GM23338 (cell line): Measurements from ENCODE around the gene EPHB2.

Source experiments
- CREB1 ChIP-seq: fragments of 250-450 bp; sonication (Bioruptor Pico); IDR thresholded peaks from 2 replicates; pipeline ENCODE4 v1.5.0; 2020; ENCODE audit warnings: low read depth, mild to moderate bottlenecking, moderate library complexity
- CTCF ChIP-seq, 2 experiments: fragments of 200-600 bp in 1 of 2; sonication (generic) in 1 of 2; conservative IDR thresholded peaks; 2 replicates each; pipeline versions ENCODE4 v1.5.1 to v1.6.1; 2016 to 2017; ENCODE audit warnings: antibody characterized with exemption in 2 of 2, low read depth in 2 of 2, mild to moderate bottlenecking in 2 of 2, moderate library complexity in 1 of 2
- EZH2 ChIP-seq: fragments of 200-600 bp; sonication (generic); IDR thresholded peaks from one replicate; pipeline ENCODE4 v1.8.0; 2017; ENCODE audit warnings: antibody characterized with exemption, mild to moderate bottlenecking, low read depth; ENCODE audit not compliant: unreplicated experiment
- EZH2phosphoT487 ChIP-seq: fragments of 200-600 bp; sonication (generic); IDR thresholded peaks from one replicate; pipeline ENCODE4 v1.8.1; 2018; ENCODE audit warnings: antibody characterized with exemption; ENCODE audit not compliant: unreplicated experiment
- JUNB ChIP-seq: IDR thresholded peaks from one replicate; pipeline ENCODE4 v1.6.1; 2016; ENCODE audit warnings: antibody characterized with exemption; ENCODE audit not compliant: unreplicated experiment
- POLR2AphosphoS5 ChIP-seq: IDR thresholded peaks from 2 replicates; pipeline ENCODE4 v1.6.1; 2016; ENCODE audit warnings: antibody characterized with exemption, low read depth
- STAT1 ChIP-seq: IDR thresholded peaks from one replicate; pipeline ENCODE4 v1.6.1; 2016; ENCODE audit warnings: antibody characterized with exemption; ENCODE audit not compliant: unreplicated experiment
- ZNF114 ChIP-seq: fragments of 250-450 bp; sonication (Bioruptor Pico); IDR thresholded peaks from 2 replicates; pipeline ENCODE4 v1.5.0; 2020; ENCODE audit warnings: mild to moderate bottlenecking, moderate library complexity
- TF ChIP-seq, protein P1 (sequence below): IDR thresholded peaks from one replicate; pipeline ENCODE4 v1.6.1; 2018; ENCODE audit warnings: antibody characterized with exemption; ENCODE audit not compliant: unreplicated experiment

- no peak for TF ChIP-seq POLR2AphosphoS5
- TF ChIP-seq CTCF (conservative IDR thresholded peaks at IDR 0.05; ENCODE audit: low read depth in 2 of 2): no peak
- TF ChIP-seq JUNB: no peak
- TF ChIP-seq EZH2: no peak
- no peak for TF ChIP-seq EZH2phosphoT487
- TF ChIP-seq, protein P1, sequence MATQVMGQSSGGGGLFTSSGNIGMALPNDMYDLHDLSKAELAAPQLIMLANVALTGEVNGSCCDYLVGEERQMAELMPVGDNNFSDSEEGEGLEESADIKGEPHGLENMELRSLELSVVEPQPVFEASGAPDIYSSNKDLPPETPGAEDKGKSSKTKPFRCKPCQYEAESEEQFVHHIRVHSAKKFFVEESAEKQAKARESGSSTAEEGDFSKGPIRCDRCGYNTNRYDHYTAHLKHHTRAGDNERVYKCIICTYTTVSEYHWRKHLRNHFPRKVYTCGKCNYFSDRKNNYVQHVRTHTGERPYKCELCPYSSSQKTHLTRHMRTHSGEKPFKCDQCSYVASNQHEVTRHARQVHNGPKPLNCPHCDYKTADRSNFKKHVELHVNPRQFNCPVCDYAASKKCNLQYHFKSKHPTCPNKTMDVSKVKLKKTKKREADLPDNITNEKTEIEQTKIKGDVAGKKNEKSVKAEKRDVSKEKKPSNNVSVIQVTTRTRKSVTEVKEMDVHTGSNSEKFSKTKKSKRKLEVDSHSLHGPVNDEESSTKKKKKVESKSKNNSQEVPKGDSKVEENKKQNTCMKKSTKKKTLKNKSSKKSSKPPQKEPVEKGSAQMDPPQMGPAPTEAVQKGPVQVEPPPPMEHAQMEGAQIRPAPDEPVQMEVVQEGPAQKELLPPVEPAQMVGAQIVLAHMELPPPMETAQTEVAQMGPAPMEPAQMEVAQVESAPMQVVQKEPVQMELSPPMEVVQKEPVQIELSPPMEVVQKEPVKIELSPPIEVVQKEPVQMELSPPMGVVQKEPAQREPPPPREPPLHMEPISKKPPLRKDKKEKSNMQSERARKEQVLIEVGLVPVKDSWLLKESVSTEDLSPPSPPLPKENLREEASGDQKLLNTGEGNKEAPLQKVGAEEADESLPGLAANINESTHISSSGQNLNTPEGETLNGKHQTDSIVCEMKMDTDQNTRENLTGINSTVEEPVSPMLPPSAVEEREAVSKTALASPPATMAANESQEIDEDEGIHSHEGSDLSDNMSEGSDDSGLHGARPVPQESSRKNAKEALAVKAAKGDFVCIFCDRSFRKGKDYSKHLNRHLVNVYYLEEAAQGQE: no peak
- no peak for TF ChIP-seq ZNF114 (CRISPR knock-in tag)
- no peak for TF ChIP-seq STAT1
- TF ChIP-seq CREB1 (CRISPR knock-in tag): no peak
Measured at GRCh38 chr1:22870201-22870871, 159.7 kb downstream of the EPHB2 start.
